GM12865 (cell line): ENCODE measurements around the gene ZNF132.
A peak's percentile ranks its signal among the peaks of the same experiment; 100 is the strongest.

Experiments
- DNase-seq: peaks from one replicate; pipeline ENCODE4 v3.0.0; 2010; ENCODE audit warnings: low read depth
- H3K4me3 ChIP-seq: 2 replicates; pipeline ENCODE4 v1.5.1; 2011; ENCODE audit warnings: mild to moderate bottlenecking, low read depth, low read length, control low read depth
- CTCF ChIP-seq: IDR thresholded peaks from 2 replicates; pipeline ENCODE4 v1.5.1; 2011; ENCODE audit warnings: low read length, control low read depth, low read depth, inconsistent platforms; ENCODE audit not compliant: insufficient read depth; ENCODE audit errors: missing control alignments

The ZNF132 gene

GRCh38 chr19:58479303-58479702, 39.4 kb upstream of the ZNF132 start:
- DNase-seq: no peak
- no peak for TF ChIP-seq CTCF
- H3K4me3 ChIP-seq: no peak overlapping the region

- no peak overlapping the region for H3K4me3 ChIP-seq
- no peak for DNase-seq
- TF ChIP-seq CTCF: no peak
These were observed 37.9 kb upstream of the ZNF132 start for GRCh38 chr19:58477871-58478270.

GRCh38 chr19:58477130-58477529, 37.2 kb upstream of the ZNF132 start:
- DNase-seq: no peak
- H3K4me3 ChIP-seq: peak overlapping the region; percentile 89; the same call in 1 of the 2 replicates
- no peak for TF ChIP-seq CTCF

- no peak for DNase-seq
- TF ChIP-seq CTCF: no peak
These were observed 36.6 kb upstream of the ZNF132 start for GRCh38 chr19:58476498-58477015.

GRCh38 chr19:58475714-58476497, 36.0 kb upstream of the ZNF132 start, which contains the start of gene ZNF446:
Gene ZNF446, plus strand, starts transcription at chr19:58476352. Its CDS starts 867 bp downstream, at chr19:58477219.
- no peak for TF ChIP-seq CTCF
- DNase-seq: peak; percentile 99
- H3K4me3 ChIP-seq: peak within 1 kb of the TSS; percentile 89

More at GRCh38 chr19:58476498-58477015, 36.6 kb upstream of the ZNF132 start:
- H3K4me3 ChIP-seq: peak overlapping the region; percentile 89

- peak overlapping the region; percentile 89 for H3K4me3 ChIP-seq
- TF ChIP-seq CTCF: no peak
- DNase-seq: no peak
These were observed 35.2 kb upstream of the ZNF132 start for GRCh38 chr19:58474997-58475713.
